ENCODE results near the gene SETD2.
"Not testable (repeated sequence)": the region's sequence is repeated elsewhere in the genome, so short reads cannot be mapped to it uniquely, and the experiment has no call there.

The SETD2 gene

DNA sequence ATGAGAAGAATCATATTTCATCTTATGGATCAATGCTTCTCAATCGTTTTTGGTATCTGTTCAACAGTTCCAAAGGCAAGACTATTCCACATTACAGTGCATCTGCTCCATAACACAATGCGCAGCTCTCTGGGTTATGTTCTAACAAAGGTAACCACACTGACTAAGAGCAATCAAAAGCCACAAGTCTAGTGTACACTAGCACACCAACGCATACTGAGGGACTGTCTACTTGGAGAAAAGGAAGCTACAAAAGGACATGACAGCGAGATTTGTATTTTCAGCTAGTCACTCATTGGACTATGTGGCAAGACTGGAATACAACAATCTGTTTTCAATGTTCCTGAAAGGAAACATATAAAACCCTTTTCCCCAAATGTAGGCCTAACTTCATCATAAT, 35.8 kb downstream of the SETD2 start:
- TF ChIP-seq, protein P1, sequence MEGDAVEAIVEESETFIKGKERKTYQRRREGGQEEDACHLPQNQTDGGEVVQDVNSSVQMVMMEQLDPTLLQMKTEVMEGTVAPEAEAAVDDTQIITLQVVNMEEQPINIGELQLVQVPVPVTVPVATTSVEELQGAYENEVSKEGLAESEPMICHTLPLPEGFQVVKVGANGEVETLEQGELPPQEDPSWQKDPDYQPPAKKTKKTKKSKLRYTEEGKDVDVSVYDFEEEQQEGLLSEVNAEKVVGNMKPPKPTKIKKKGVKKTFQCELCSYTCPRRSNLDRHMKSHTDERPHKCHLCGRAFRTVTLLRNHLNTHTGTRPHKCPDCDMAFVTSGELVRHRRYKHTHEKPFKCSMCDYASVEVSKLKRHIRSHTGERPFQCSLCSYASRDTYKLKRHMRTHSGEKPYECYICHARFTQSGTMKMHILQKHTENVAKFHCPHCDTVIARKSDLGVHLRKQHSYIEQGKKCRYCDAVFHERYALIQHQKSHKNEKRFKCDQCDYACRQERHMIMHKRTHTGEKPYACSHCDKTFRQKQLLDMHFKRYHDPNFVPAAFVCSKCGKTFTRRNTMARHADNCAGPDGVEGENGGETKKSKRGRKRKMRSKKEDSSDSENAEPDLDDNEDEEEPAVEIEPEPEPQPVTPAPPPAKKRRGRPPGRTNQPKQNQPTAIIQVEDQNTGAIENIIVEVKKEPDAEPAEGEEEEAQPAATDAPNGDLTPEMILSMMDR (IDR thresholded peaks at IDR 0.05; ENCODE audit: low read depth, low read length, missing control alignments): no peak
- Histone ChIP-seq H3K27ac (no peak overlapping the region), H3K27me3 (replicated peaks) (no peaks in the 10 kb centered on the region), H3K4me3 (ENCODE audit: low read depth, low read length) (no peak overlapping the region), H3K36me3 (replicated peaks) (peaks cover 9% of the 10 kb centered on the region)
- no peak for DNase-seq
- in situ Hi-C loops (cut with HindIII; ENCODE audit: low pct_ligation_motif_present, low sequenced_read_pairs): no loop called here

DNA sequence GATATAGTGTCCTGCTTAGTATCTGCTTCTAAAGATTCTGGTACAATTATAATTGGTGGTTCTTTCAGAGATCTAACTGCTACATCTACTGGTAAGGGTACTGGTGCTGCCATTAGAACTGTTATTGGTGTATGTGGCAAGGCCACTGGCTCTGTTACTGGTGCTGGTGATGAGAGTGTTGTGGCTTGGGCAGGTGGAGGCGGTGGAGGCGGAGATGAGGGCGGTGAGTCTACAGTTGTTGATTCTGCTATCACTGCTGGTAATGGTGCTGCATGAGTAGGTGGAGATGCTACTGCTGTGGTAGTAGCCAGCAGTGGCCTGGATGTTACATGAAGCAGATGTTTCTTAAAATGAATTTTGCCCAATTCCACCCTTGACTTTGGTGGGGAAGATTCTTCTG, 40.1 kb downstream of the SETD2 start:
- Histone ChIP-seq H3K36me3 (replicated peaks) (peaks cover 19% of the 10 kb centered on the region), H3K27me3 (replicated peaks) (no peaks in the 10 kb centered on the region), H3K4me3 (ENCODE audit: low read depth, low read length) (no peak overlapping the region), H3K27ac (no peak overlapping the region)
- TF ChIP-seq, protein P1 (IDR thresholded peaks at IDR 0.05; ENCODE audit: low read depth, low read length, missing control alignments): no peak
- in situ Hi-C loops (cut with HindIII; ENCODE audit: low pct_ligation_motif_present, low sequenced_read_pairs): no loop called here
- no peak for DNase-seq

DNA sequence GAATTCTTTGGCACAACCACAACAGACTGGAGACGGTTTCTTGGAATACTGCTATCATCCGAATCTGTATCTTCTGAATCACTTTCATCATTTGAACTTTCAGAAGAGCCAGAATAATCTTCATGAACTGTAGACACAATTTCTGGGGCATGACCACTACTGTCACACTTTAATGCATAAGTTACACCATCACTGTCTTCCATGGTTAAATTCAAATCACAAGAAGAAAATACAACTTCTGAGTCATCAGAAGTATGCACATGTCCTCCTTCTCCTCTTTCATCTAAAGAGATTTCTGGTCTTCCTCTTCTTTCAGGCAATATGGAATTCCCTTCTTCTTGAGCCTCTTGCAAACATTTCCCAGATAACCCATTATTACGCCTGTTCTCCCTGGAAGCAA, 42.5 kb downstream of the SETD2 start:
- in situ Hi-C loops (cut with HindIII; ENCODE audit: low pct_ligation_motif_present, low sequenced_read_pairs): no loop called here
- TF ChIP-seq, protein P1 (IDR thresholded peaks at IDR 0.05; ENCODE audit: low read depth, low read length, missing control alignments): no peak
- H3K36me3 ChIP-seq (replicated peaks): peaks cover 19% of the 10 kb centered on the region

DNA sequence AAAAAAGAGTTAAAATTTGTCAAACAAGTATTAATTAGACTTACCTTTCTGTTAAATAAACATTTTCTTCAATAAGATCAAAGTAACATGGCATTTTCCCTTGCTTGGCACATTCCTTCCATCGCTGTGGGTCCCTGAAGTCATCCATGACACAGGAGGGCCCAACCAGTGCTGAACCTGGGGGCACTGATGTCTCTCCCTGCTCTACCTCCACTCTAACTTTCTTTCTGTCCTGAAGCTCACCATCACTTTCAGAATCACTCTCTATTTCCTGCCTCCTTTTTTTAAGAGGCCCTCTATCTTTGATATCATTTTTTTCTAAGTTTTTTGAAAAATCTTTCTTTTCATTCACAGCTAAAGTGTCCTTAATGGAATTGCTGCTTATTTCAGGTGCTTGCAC, 43.8 kb downstream of the SETD2 start:
- DNase-seq: no peak
- in situ Hi-C loops (cut with HindIII; ENCODE audit: low pct_ligation_motif_present, low sequenced_read_pairs): no loop called here

More for the DNA sequence above, 42.5 kb downstream of the SETD2 start:
- Histone ChIP-seq H3K27ac (no peak overlapping the region), H3K4me3 (ENCODE audit: low read depth, low read length) (no peak overlapping the region), H3K27me3 (replicated peaks) (no peaks in the 10 kb centered on the region)
- no peak for DNase-seq

DNA sequence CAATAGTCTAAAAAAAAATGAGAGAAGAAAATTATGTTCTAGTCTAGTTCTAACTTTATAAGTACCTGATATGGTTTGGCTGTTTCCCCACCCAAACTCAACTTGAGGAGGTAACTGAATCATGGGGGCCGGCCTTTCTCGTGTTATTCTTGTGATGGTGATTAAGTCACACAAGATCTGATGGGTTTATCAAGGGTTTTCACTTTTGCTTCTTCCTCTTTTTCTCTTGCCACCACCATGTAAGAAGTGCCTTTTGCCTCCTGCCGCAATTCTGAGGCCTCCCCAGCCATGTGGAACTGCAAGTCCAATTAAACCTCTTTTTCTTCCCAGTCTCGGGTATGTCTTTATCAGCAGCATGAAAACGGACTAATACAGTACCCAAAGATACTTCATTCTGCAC, 44.5 kb downstream of the SETD2 start:
- DNase-seq; in situ Hi-C loops (cut with HindIII; ENCODE audit: low pct_ligation_motif_present, low sequenced_read_pairs); H3K27me3 ChIP-seq (replicated peaks); H3K4me3 ChIP-seq (ENCODE audit: low read depth, low read length); H3K27ac ChIP-seq: not testable (repeated sequence)
- H3K36me3 ChIP-seq (replicated peaks): peaks cover 19% of the 10 kb centered on the region

More for the DNA sequence above, 43.8 kb downstream of the SETD2 start:
- Histone ChIP-seq H3K36me3 (replicated peaks) (peaks cover 19% of the 10 kb centered on the region), H3K27ac (no peak overlapping the region), H3K27me3 (replicated peaks) (no peaks in the 10 kb centered on the region), H3K4me3 (ENCODE audit: low read depth, low read length) (no peak overlapping the region)
- TF ChIP-seq, protein P1 (IDR thresholded peaks at IDR 0.05; ENCODE audit: low read depth, low read length, missing control alignments): no peak

DNA sequence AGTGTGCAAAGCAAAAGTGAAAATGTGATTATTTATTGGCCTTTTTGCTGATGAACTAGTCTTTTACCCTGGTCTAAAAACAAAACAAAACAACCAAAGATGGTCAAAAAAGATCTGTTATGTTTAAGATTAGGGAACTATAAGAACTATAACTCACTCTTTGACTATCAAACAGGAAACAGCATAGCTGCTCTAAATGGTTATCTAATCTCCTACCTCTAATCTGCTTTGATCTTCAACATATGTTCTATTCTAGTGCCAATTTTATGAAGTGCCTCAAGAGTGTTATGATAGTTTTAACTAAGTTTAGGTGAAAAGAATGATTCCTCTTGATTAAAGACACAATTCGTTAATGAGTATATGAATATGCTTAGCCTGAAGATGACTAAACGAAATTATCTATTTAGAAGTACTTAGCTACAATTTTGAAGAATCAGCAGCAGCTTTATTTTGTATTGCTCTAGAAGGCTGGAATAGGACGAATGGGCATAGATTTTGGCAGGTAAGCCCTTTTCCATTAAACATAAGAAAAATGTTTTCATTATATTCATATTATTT, 46.0 kb downstream of the SETD2 start:
- in situ Hi-C loops (cut with HindIII; ENCODE audit: low pct_ligation_motif_present, low sequenced_read_pairs): no loop called here
- TF ChIP-seq, protein P1 (IDR thresholded peaks at IDR 0.05; ENCODE audit: low read depth, low read length, missing control alignments): no peak
- DNase-seq: no peak
- Histone ChIP-seq H3K27ac (no peak overlapping the region), H3K4me3 (ENCODE audit: low read depth, low read length) (no peak overlapping the region), H3K27me3 (replicated peaks) (no peaks in the 10 kb centered on the region), H3K36me3 (replicated peaks) (peaks cover 14% of the 10 kb centered on the region)

DNA sequence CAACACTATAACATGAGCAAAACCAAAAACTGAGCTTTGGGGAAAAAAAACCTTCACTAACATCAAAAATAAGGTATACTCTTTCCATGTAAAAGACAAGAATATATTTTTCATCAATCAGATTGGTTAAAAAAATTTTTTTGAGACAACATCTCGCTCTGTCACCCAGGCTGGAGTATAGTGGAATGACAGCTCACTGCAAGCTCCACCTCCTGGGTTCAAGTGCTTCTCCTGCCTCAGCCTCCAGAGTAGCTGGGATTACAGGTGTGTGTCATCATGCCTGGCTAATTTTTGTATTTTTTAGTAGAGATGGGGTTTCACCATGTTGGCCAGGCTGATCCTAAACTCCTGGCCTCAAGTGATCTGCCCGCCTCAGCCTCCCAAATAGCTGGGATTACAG, 48.4 kb downstream of the SETD2 start:
- peaks cover 14% of the 10 kb centered on the region for H3K36me3 ChIP-seq (replicated peaks)
- H3K4me3 ChIP-seq (ENCODE audit: low read depth, low read length); in situ Hi-C loops (cut with HindIII; ENCODE audit: low pct_ligation_motif_present, low sequenced_read_pairs); H3K27ac ChIP-seq; H3K27me3 ChIP-seq (replicated peaks); DNase-seq: not testable (repeated sequence)
